ENCODE data around the gene CRYZL1.

Gene CRYZL1

GRCh38 chr21:33568448-33568847 is 73.1 kb downstream of the CRYZL1 start:
- Histone ChIP-seq H3K4me3 (ENCODE audit: insufficient read depth, low read depth, low read length, poor library complexity, severe bottlenecking) (no peak overlapping the region), H3K9me3 (ENCODE audit: control insufficient read depth, low read length) (no peaks in the 10 kb centered on the region), H3K4me1 (ENCODE audit: control insufficient read depth, insufficient read depth, low read length, poor library complexity, severe bottlenecking) (peaks cover 4% of the 10 kb centered on the region), H3K27ac (ENCODE audit: insufficient read depth, low read length, poor library complexity, severe bottlenecking) (no peak overlapping the region), H3K36me3 (ENCODE audit: control insufficient read depth, insufficient read depth, low read length) (peaks cover 38% of the 10 kb centered on the region), H3K27me3 (replicated peaks; ENCODE audit: control insufficient read depth, insufficient read depth, low read length, poor library complexity, severe bottlenecking) (no peaks in the 10 kb centered on the region)
- DNase-seq: no peak

DNA sequence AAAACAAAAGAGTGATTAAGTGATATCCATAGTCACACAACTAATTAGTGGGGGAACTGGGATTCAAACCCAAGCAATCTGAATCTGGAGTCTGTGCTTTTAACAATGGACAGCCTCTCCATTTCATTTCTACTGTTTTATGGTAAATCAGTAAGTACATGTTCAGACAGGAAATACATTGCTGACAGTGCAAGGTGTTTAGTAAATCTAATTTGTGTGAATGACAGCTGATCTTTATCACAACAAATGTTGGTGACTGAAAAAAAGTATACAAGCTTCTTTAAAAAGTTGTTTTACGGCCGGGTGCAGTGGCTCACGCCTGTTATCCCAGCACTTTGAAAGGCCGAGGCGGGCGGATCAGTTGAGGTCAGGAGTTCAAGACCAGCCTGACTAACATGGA is 73.6 kb downstream of the CRYZL1 start:
- no peaks in the 10 kb centered on the region for H3K27me3 ChIP-seq (replicated peaks; ENCODE audit: control insufficient read depth, insufficient read depth, low read length, poor library complexity, severe bottlenecking)
- no peaks in the 10 kb centered on the region for H3K9me3 ChIP-seq (ENCODE audit: control insufficient read depth, low read length)
- peaks cover 4% of the 10 kb centered on the region for H3K4me1 ChIP-seq (ENCODE audit: control insufficient read depth, insufficient read depth, low read length, poor library complexity, severe bottlenecking)
- no peak overlapping the region for H3K27ac ChIP-seq (ENCODE audit: insufficient read depth, low read length, poor library complexity, severe bottlenecking)
- H3K36me3 ChIP-seq (ENCODE audit: control insufficient read depth, insufficient read depth, low read length): peaks cover 33% of the 10 kb centered on the region
- no peak for DNase-seq
- H3K4me3 ChIP-seq (ENCODE audit: insufficient read depth, low read depth, low read length, poor library complexity, severe bottlenecking): no peak overlapping the region

GRCh38 chr21:33566514-33566913 is 75.0 kb downstream of the CRYZL1 start:
- Histone ChIP-seq H3K9me3 (ENCODE audit: control insufficient read depth, low read length) (no peaks in the 10 kb centered on the region), H3K4me1 (ENCODE audit: control insufficient read depth, insufficient read depth, low read length, poor library complexity, severe bottlenecking) (peaks cover 4% of the 10 kb centered on the region), H3K27me3 (replicated peaks; ENCODE audit: control insufficient read depth, insufficient read depth, low read length, poor library complexity, severe bottlenecking) (no peaks in the 10 kb centered on the region), H3K4me3 (ENCODE audit: insufficient read depth, low read depth, low read length, poor library complexity, severe bottlenecking) (no peak overlapping the region), H3K27ac (ENCODE audit: insufficient read depth, low read length, poor library complexity, severe bottlenecking) (no peak overlapping the region), H3K36me3 (ENCODE audit: control insufficient read depth, insufficient read depth, low read length) (peaks cover 34% of the 10 kb centered on the region)
- no peak for DNase-seq

DNA sequence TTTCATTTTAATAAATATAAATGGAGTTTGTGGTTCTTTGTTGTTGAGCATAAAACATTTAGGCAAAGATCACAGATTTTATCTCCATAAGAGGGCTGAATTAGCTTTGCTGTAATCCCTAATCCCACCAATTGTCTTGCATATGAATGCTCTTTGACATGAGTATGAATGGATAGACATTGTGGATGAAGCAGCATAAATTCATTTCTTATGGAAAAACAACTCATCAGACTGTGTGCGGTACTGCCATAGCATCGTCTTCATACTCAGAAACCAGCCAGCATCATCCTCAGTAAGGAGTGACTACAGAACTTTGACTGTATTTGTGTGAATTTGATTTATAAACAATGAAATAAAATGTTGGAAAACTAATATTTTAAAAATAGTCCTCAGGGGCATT is 79.2 kb downstream of the CRYZL1 start:
- Histone ChIP-seq H3K4me3 (ENCODE audit: insufficient read depth, low read depth, low read length, poor library complexity, severe bottlenecking) (no peak overlapping the region), H3K4me1 (ENCODE audit: control insufficient read depth, insufficient read depth, low read length, poor library complexity, severe bottlenecking) (peaks cover 4% of the 10 kb centered on the region), H3K27ac (ENCODE audit: insufficient read depth, low read length, poor library complexity, severe bottlenecking) (peak overlapping the region; percentile 11), H3K36me3 (ENCODE audit: control insufficient read depth, insufficient read depth, low read length) (peaks cover 55% of the 10 kb centered on the region), H3K27me3 (replicated peaks; ENCODE audit: control insufficient read depth, insufficient read depth, low read length, poor library complexity, severe bottlenecking) (no peaks in the 10 kb centered on the region), H3K9me3 (ENCODE audit: control insufficient read depth, low read length) (no peaks in the 10 kb centered on the region)
- no peak for DNase-seq

DNA sequence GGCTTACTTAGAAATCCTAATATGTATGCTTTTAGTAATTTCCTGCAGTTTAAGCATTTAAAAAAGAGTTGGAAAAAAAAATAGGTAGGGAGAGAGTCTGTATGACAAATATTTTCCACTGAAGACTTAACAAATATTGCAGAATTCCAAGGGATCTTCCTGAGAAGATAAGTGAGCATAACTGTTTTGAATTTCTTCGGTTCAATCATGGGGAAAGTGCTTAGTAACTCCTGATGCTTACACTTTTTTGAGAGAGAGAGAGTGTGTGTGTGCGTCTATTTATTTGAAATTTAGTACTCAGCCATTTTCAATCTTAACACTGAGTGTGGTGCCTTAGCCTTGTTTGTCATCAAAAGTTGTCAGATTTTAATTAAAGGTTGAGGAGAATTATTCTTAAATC is 80.2 kb downstream of the CRYZL1 start:
- Histone ChIP-seq H3K4me1 (ENCODE audit: control insufficient read depth, insufficient read depth, low read length, poor library complexity, severe bottlenecking) (peaks cover 3% of the 10 kb centered on the region), H3K9me3 (ENCODE audit: control insufficient read depth, low read length) (no peaks in the 10 kb centered on the region), H3K27me3 (replicated peaks; ENCODE audit: control insufficient read depth, insufficient read depth, low read length, poor library complexity, severe bottlenecking) (no peaks in the 10 kb centered on the region), H3K27ac (ENCODE audit: insufficient read depth, low read length, poor library complexity, severe bottlenecking) (no peak overlapping the region), H3K36me3 (ENCODE audit: control insufficient read depth, insufficient read depth, low read length) (peaks cover 55% of the 10 kb centered on the region), H3K4me3 (ENCODE audit: insufficient read depth, low read depth, low read length, poor library complexity, severe bottlenecking) (no peak overlapping the region)
- DNase-seq: no peak

- no peaks in the 10 kb centered on the region for H3K9me3 ChIP-seq (ENCODE audit: control insufficient read depth, low read length)
- no peak overlapping the region for H3K27ac ChIP-seq (ENCODE audit: insufficient read depth, low read length, poor library complexity, severe bottlenecking)
- no peak overlapping the region for H3K4me3 ChIP-seq (ENCODE audit: insufficient read depth, low read depth, low read length, poor library complexity, severe bottlenecking)
- no peak for DNase-seq
- no peaks in the 10 kb centered on the region for H3K27me3 ChIP-seq (replicated peaks; ENCODE audit: control insufficient read depth, insufficient read depth, low read length, poor library complexity, severe bottlenecking)
- H3K4me1 ChIP-seq (ENCODE audit: control insufficient read depth, insufficient read depth, low read length, poor library complexity, severe bottlenecking): no peaks in the 10 kb centered on the region
- H3K36me3 ChIP-seq (ENCODE audit: control insufficient read depth, insufficient read depth, low read length): peaks cover 57% of the 10 kb centered on the region
Measured at GRCh38 chr21:33560965-33561364, 80.6 kb downstream of the CRYZL1 start.

DNA sequence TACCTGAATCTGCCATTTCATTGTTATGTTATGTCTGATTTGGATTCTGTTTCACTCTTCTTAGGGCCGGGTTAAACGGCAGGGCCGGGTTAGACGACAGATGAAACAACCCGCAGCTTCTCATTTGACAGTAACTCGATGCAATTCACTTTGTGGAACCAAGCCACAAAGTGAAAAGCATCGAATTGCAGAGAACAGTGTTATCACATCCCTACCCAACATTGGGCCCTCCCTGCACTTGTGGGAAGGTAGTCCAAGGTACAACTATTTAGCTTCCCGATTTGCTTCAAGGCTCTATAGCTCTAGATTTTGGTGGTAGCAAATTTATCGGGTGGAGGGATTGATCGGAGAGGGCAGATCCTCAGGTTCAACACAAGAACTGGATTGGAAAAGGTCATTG is 81.7 kb downstream of the CRYZL1 start:
- Histone ChIP-seq H3K36me3 (ENCODE audit: control insufficient read depth, insufficient read depth, low read length) (peaks cover 67% of the 10 kb centered on the region), H3K27ac (ENCODE audit: insufficient read depth, low read length, poor library complexity, severe bottlenecking) (no peak overlapping the region), H3K9me3 (ENCODE audit: control insufficient read depth, low read length) (no peaks in the 10 kb centered on the region), H3K4me3 (ENCODE audit: insufficient read depth, low read depth, low read length, poor library complexity, severe bottlenecking) (no peak overlapping the region), H3K4me1 (ENCODE audit: control insufficient read depth, insufficient read depth, low read length, poor library complexity, severe bottlenecking) (no peaks in the 10 kb centered on the region), H3K27me3 (replicated peaks; ENCODE audit: control insufficient read depth, insufficient read depth, low read length, poor library complexity, severe bottlenecking) (no peaks in the 10 kb centered on the region)
- DNase-seq: no peak

- Histone ChIP-seq H3K27ac (ENCODE audit: insufficient read depth, low read length, poor library complexity, severe bottlenecking) (no peak overlapping the region), H3K4me3 (ENCODE audit: insufficient read depth, low read depth, low read length, poor library complexity, severe bottlenecking) (no peak overlapping the region), H3K36me3 (ENCODE audit: control insufficient read depth, insufficient read depth, low read length) (peaks cover 76% of the 10 kb centered on the region), H3K9me3 (ENCODE audit: control insufficient read depth, low read length) (no peaks in the 10 kb centered on the region), H3K4me1 (ENCODE audit: control insufficient read depth, insufficient read depth, low read length, poor library complexity, severe bottlenecking) (no peaks in the 10 kb centered on the region), H3K27me3 (replicated peaks; ENCODE audit: control insufficient read depth, insufficient read depth, low read length, poor library complexity, severe bottlenecking) (no peaks in the 10 kb centered on the region)
- no peak for DNase-seq
Measured at GRCh38 chr21:33558777-33559421, 82.6 kb downstream of the CRYZL1 start.

- no peaks in the 10 kb centered on the region for H3K27me3 ChIP-seq (replicated peaks; ENCODE audit: control insufficient read depth, insufficient read depth, low read length, poor library complexity, severe bottlenecking)
- H3K4me3 ChIP-seq (ENCODE audit: insufficient read depth, low read depth, low read length, poor library complexity, severe bottlenecking): no peak overlapping the region
- no peaks in the 10 kb centered on the region for H3K9me3 ChIP-seq (ENCODE audit: control insufficient read depth, low read length)
- no peak for DNase-seq
- H3K27ac ChIP-seq (ENCODE audit: insufficient read depth, low read length, poor library complexity, severe bottlenecking): no peak overlapping the region
- no peaks in the 10 kb centered on the region for H3K4me1 ChIP-seq (ENCODE audit: control insufficient read depth, insufficient read depth, low read length, poor library complexity, severe bottlenecking)
- H3K36me3 ChIP-seq (ENCODE audit: control insufficient read depth, insufficient read depth, low read length): peaks cover 88% of the 10 kb centered on the region
Measured at GRCh38 chr21:33557447-33557846, 84.1 kb downstream of the CRYZL1 start.

DNA sequence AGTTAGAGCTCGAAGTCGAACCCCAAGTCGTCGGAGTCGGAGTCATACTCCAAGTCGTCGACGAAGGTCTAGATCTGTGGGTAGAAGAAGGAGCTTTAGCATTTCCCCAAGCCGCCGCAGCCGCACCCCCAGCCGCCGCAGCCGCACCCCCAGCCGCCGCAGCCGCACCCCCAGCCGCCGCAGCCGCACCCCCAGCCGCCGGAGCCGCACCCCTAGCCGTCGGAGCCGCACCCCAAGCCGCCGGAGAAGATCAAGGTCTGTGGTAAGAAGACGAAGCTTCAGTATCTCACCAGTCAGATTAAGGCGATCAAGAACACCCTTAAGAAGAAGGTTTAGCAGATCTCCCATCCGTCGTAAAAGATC is 86.6 kb downstream of the CRYZL1 start:
- Histone ChIP-seq H3K27me3 (replicated peaks; ENCODE audit: control insufficient read depth, insufficient read depth, low read length, poor library complexity, severe bottlenecking) (no peaks in the 10 kb centered on the region), H3K27ac (ENCODE audit: insufficient read depth, low read length, poor library complexity, severe bottlenecking) (no peak overlapping the region), H3K4me1 (ENCODE audit: control insufficient read depth, insufficient read depth, low read length, poor library complexity, severe bottlenecking) (no peaks in the 10 kb centered on the region), H3K4me3 (ENCODE audit: insufficient read depth, low read depth, low read length, poor library complexity, severe bottlenecking) (no peak overlapping the region), H3K9me3 (ENCODE audit: control insufficient read depth, low read length) (no peaks in the 10 kb centered on the region), H3K36me3 (ENCODE audit: control insufficient read depth, insufficient read depth, low read length) (peaks cover 90% of the 10 kb centered on the region)
- DNase-seq: no peak
